Amygdala (tissue), 56 donors: Measurements from ENCODE around the gene TLR9.
"Not testable (repeated sequence)": the region's sequence is repeated elsewhere in the genome, so short reads cannot be mapped to it uniquely, and the experiment has no call there.

Experiments
- DNase-seq, 56 donors: peaks; one replicate each; lab custom pipeline; 2025; lab: John Stamatoyannopoulos, UW

Gene TLR9

GRCh38 chr3:52181543-52181942 lies 43.9 kb downstream of the TLR9 start:
- no peak for DNase-seq

GRCh38 chr3:52178537-52178936 lies 46.9 kb downstream of the TLR9 start:
- DNase-seq, result no peak

- not testable (repeated sequence) for DNase-seq
These were observed 47.3 kb downstream of the TLR9 start for GRCh38 chr3:52178126-52178525.

- no peak for DNase-seq
These were observed 47.8 kb downstream of the TLR9 start for GRCh38 chr3:52177701-52178042.

GRCh38 chr3:52176951-52177700 lies 48.3 kb downstream of the TLR9 start:
- no peak for DNase-seq

GRCh38 chr3:52176180-52176752 lies 49.2 kb downstream of the TLR9 start:
- DNase-seq, result no peak

GRCh38 chr3:52175416-52176179 lies 49.8 kb downstream of the TLR9 start:
- no peak for DNase-seq

GRCh38 chr3:52174896-52175295 lies 50.5 kb downstream of the TLR9 start:
- no peak for DNase-seq

GRCh38 chr3:52173101-52173500 lies 52.3 kb downstream of the TLR9 start:
- DNase-seq, result no peak

GRCh38 chr3:52172262-52172757 lies 53.1 kb downstream of the TLR9 start:
- DNase-seq, result peak in 33 of 56 donors; percentile 2 to 73 (median 24)

- DNase-seq, result no peak
These were observed 53.8 kb downstream of the TLR9 start for GRCh38 chr3:52171514-52172261.
